A549 (cell line): ENCODE results near the gene PLXNA1. TPM values are rescaled to one million over a fixed set of nuclear protein-coding genes. Genes with fewer than 3 reads are reported as not detected.
A peak's percentile ranks its signal among the peaks of the same experiment; 100 is the strongest.

Experiments
- ATAC-seq, 2 experiments: fragments of 200-7000 bp in 1 of 2; fragments of >200 bp in 1 of 2; cut with Nextera tagmentation in 1 of 2; cut with Tn5 transposase in 1 of 2; 3 replicates each; pipeline versions ENCODE4 v1.8.0 to v1.9.1; 2018 to 2020; ENCODE audit warnings: mild to moderate bottlenecking in 1 of 2, moderate library complexity in 1 of 2
- CTCF ChIA-PET: fragments of 300-600 bp; sonication (Branson Sonifier 250); formaldehyde crosslinking; extraction: SDS; loops from one replicate; lab custom pipeline; 2021; ENCODE audit warnings: antibody characterized with exemption, inconsistent platforms; lab: Yijun Ruan, JAX
- POLR2A ChIA-PET: fragments of 350-600 bp; formaldehyde crosslinking; extraction: SDS; loops from one replicate; lab custom pipeline; 2021; ENCODE audit warnings: antibody characterized with exemption, inconsistent platforms; lab: Yijun Ruan, JAX
- DNase-seq, 2 experiments: peaks; one replicate each; pipeline versions ENCODE4 v3.0.0 to v3.0.0-alpha.2; 2011 to 2016; ENCODE audit warnings: low read depth in 1 of 2, low spot score in 1 of 2
- FAIRE-seq: peaks from 2 replicates; lab custom pipeline; 2011; peaks lifted over from hg19 to GRCh38; lab: Jason Lieb, UNC
- H3K27ac ChIP-seq, 2 experiments: fragments of >200 bp; sonication (Bioruptor Twin); formaldehyde crosslinking; 3 replicates each; pipeline ENCODE4 v1.5.1; 2016 to 2017
- H3K4me1 ChIP-seq: fragments of >200 bp; sonication (Bioruptor Twin); formaldehyde crosslinking; 3 replicates; pipeline ENCODE4 v1.6.1; 2016
- H3K4me2 ChIP-seq: fragments of >200 bp; sonication (Bioruptor Twin); formaldehyde crosslinking; 3 replicates; pipeline ENCODE4 v1.6.1; 2016
- H3K4me3 ChIP-seq: fragments of >200 bp; sonication (Bioruptor Twin); formaldehyde crosslinking; 3 replicates; pipeline ENCODE4 v1.5.1; 2016
- H3K9me3 ChIP-seq: fragments of >200 bp; sonication (Bioruptor Twin); formaldehyde crosslinking; 3 replicates; pipeline ENCODE4 v1.6.1; 2016
- ATOH8 ChIP-seq: fragments of 250-450 bp; sonication (Bioruptor Pico); IDR thresholded peaks from 2 replicates; pipeline ENCODE4 v1.5.0; 2020; ENCODE audit warnings: low read depth, mild to moderate bottlenecking, moderate library complexity
- ELK1 ChIP-seq: fragments of 150-350 bp; IDR thresholded peaks from 2 replicates; pipeline ENCODE4 v1.6.1; 2014; ENCODE audit warnings: low read depth, mild to moderate bottlenecking, low read length
- EP300 ChIP-seq, 2 experiments: fragments of >200 bp; sonication (Bioruptor Twin); formaldehyde crosslinking; IDR thresholded peaks; 2 replicates in 1 of 2; 3 replicates in 1 of 2; pipeline ENCODE4 v1.6.1; 2016 to 2017
- HEYL ChIP-seq: fragments of 250-450 bp; sonication (Bioruptor Pico); IDR thresholded peaks from 2 replicates; pipeline ENCODE4 v1.8.0; 2021; ENCODE audit warnings: mild to moderate bottlenecking, moderate library complexity
- HOXA7 ChIP-seq: fragments of 250-450 bp; sonication (Bioruptor Pico); IDR thresholded peaks from 2 replicates; pipeline ENCODE4 v1.5.0; 2020; ENCODE audit warnings: mild to moderate bottlenecking, moderate library complexity
- JUN ChIP-seq, 2 experiments: fragments of >200 bp; sonication (Bioruptor Twin); formaldehyde crosslinking; IDR thresholded peaks; 2 replicates in 1 of 2; 3 replicates in 1 of 2; pipeline ENCODE4 v1.6.1; 2016 to 2017
- JUNB ChIP-seq: fragments of >200 bp; sonication (Bioruptor Twin); formaldehyde crosslinking; IDR thresholded peaks from 2 replicates; pipeline ENCODE4 v1.6.1; 2016
- KDM5A ChIP-seq: fragments of 200-600 bp; sonication (generic); IDR thresholded peaks from 2 replicates; pipeline ENCODE4 v1.6.1; 2016; ENCODE audit warnings: antibody characterized with exemption, mild to moderate bottlenecking
- MAFK ChIP-seq: fragments of 450-650 bp; IDR thresholded peaks from 2 replicates; pipeline ENCODE4 v1.6.1; 2014; ENCODE audit not compliant: partially characterized antibody
- MAX ChIP-seq: IDR thresholded peaks from 2 replicates; pipeline ENCODE4 v1.6.1; 2012
- MAZ ChIP-seq: fragments of 150-350 bp; IDR thresholded peaks from 2 replicates; pipeline ENCODE4 v1.6.1; 2014; ENCODE audit warnings: antibody characterized with exemption, low read depth, low read length, borderline replicate concordance
- NR3C1 ChIP-seq: fragments of >200 bp; sonication (Bioruptor Twin); formaldehyde crosslinking; IDR thresholded peaks from 3 replicates; pipeline ENCODE4 v1.6.1; 2017
- PHF8 ChIP-seq: fragments of 200-600 bp; sonication (generic); IDR thresholded peaks from 2 replicates; pipeline ENCODE4 v1.6.1; 2016; ENCODE audit warnings: low read depth, mild to moderate bottlenecking, antibody characterized with exemption, moderate library complexity, borderline replicate concordance
- POLR2AphosphoS2 ChIP-seq: conservative IDR thresholded peaks from 2 replicates; pipeline ENCODE4 v1.6.1; 2012; ENCODE audit warnings: low read length, improper control_type of control experiment, inconsistent platforms
- RARB ChIP-seq: fragments of 250-450 bp; sonication (Bioruptor Pico); IDR thresholded peaks from 2 replicates; pipeline ENCODE4 v1.8.0; 2021; ENCODE audit warnings: mild to moderate bottlenecking, moderate library complexity
- REST ChIP-seq: fragments of 200-600 bp; sonication (generic); IDR thresholded peaks from 2 replicates; pipeline ENCODE4 v1.6.1; 2016; ENCODE audit warnings: antibody characterized with exemption, mild to moderate bottlenecking, moderate library complexity
- WGBS: methylation state at CpG from one replicate; pipeline ENCODE4 v1.1.6; 2017; ENCODE audit errors: missing lambda C conversion rate; 5-methylcytosine and 5-hydroxymethylcytosine counted together
- polyA plus RNA-seq, 4 experiments: library from polyadenylated mRNA; depleted of rRNA in 3 of 4; stranded (reverse); fragments of >200 nt; fragmentation: RNase III in 1 of 4; extraction: RNeasy Plus Mini Kit Qiagen cat#74134 plus additional on column Dnase treatment in 1 of 4; gene quantifications; 2 replicates in 3 of 4; 3 replicates in 1 of 4; pipeline ENCODE4 v1.2.3, GENCODE V29; 2011 to 2017

PLXNA1 gene
- polyA plus RNA-seq, 2 of the 4 experiments (the other 2 are of a cell fraction) = 9.1 to 16.3 TPM

- ATAC-seq = no peak
- Histone ChIP-seq H3K4me3 (no peak overlapping the region), H3K4me1 (no peaks in the 10 kb centered on the region), H3K9me3 (no peaks in the 10 kb centered on the region), H3K27ac (no peak overlapping the region), H3K4me2 (no peak overlapping the region)
- CTCF ChIA-PET = no interaction called here
- POLR2A ChIA-PET = no interaction called here
- 100% methylated on average over 5 of the region's 12 CpGs for WGBS
- TF ChIP-seq REST (no peak), JUN (IDR thresholded peaks at IDR 0.05) (no peak), HEYL (CRISPR knock-in tag) (no peak), PHF8 (no peak), JUNB (no peak), MAFK (no peak), ATOH8 (CRISPR knock-in tag) (no peak), MAX (no peak), HOXA7 (no peak)
- no peak for DNase-seq
- no peak for FAIRE-seq
These were observed 17.8 kb downstream of the PLXNA1 start for GRCh38 chr3:127000761-127001160.

GRCh38 chr3:127001486-127002194 lies 18.7 kb downstream of the PLXNA1 start:
- no peak for TF ChIP-seq NR3C1
- no peak for TF ChIP-seq ELK1
- POLR2A ChIA-PET = no interaction called here
- CTCF ChIA-PET = no interaction called here

GRCh38 chr3:127002195-127003174 lies 19.6 kb downstream of the PLXNA1 start:
- Histone ChIP-seq H3K4me1 (no peaks in the 10 kb centered on the region; the same call in 1 of the 3 replicates), H3K4me3 (no peak overlapping the region), H3K4me2 (no peak overlapping the region), H3K9me3 (no peaks in the 10 kb centered on the region), H3K27ac (no peak overlapping the region)
- no peak for FAIRE-seq
- CTCF ChIA-PET = no interaction called here
- peak in 1 of 2 experiments; percentile 40; a peak in 2 of 6 replicates for ATAC-seq
- POLR2A ChIA-PET = no interaction called here
- TF ChIP-seq POLR2AphosphoS2 (no peak), RARB (CRISPR knock-in tag) (no peak), KDM5A (no peak), MAZ (no peak), JUN (IDR thresholded peaks at IDR 0.05) (no peak), EP300 (IDR thresholded peaks at IDR 0.05) (no peak)
- no peak for DNase-seq
- WGBS = 82% methylated on average over 8 of the region's 26 CpGs

More at GRCh38 chr3:127001486-127002194, 18.7 kb downstream of the PLXNA1 start:
- Histone ChIP-seq H3K9me3 (no peaks in the 10 kb centered on the region), H3K4me2 (no peak overlapping the region), H3K4me1 (no peaks in the 10 kb centered on the region; the same call in 1 of the 3 replicates), H3K4me3 (no peak overlapping the region), H3K27ac (no peak overlapping the region)
- no peak for DNase-seq
- WGBS = 94% methylated on average over 7 of the region's 23 CpGs
- ATAC-seq = peak in 1 of 2 experiments; percentile 12; a peak in 1 of 6 replicates
- FAIRE-seq = no peak
